ENCODE measurements around the gene COMMD7. TPM values are rescaled to one million over a fixed set of nuclear protein-coding genes. Genes with fewer than 3 reads are reported as not detected.

Gene COMMD7
- total RNA-seq: 24.5 and 40.9 TPM in 2 replicates

GRCh38 chr20:32743237-32744112 is at the start of gene COMMD7:
Gene COMMD7, minus strand, starts transcription at chr20:32743467. Its CDS starts 76 bp downstream, at chr20:32743391.

GRCh38 chr20:32761831-32762753 is 18.8 kb upstream of the COMMD7 start, which contains the start of gene DNMT3B:
Gene DNMT3B, plus strand, starts transcription at chr20:32762385. Its CDS starts 17,939 bp downstream, at chr20:32780324.

Other genes with a start within 250 kb of the COMMD7 start
- 16.0 and 24.5 TPM in 2 replicates for gene NOL4L, start 158.1 kb downstream of the COMMD7 start, total RNA-seq
- gene C20orf203, start 69.5 kb downstream of the COMMD7 start, total RNA-seq: not detected in 2 replicates
- gene DNMT3B, start 18.9 kb upstream of the COMMD7 start, total RNA-seq: 1.9 and 2.3 TPM in 2 replicates
- gene MAPRE1, start 76.5 kb upstream of the COMMD7 start, total RNA-seq: 64.4 and 100 TPM in 2 replicates
- under 0.01 TPM in 1 of 2 replicates, not detected in the other for gene EFCAB8, start 115.5 kb upstream of the COMMD7 start, total RNA-seq